Upper lobe of right lung (tissue), 1 donor: Measurements from ENCODE around the gene SIRT4. TPM values are rescaled to one million over a fixed set of nuclear protein-coding genes. Genes with fewer than 3 reads are reported as not detected.

Source experiments
- ATAC-seq: fragments of 200-7000 bp; cut with Tn5 transposase; one replicate; pipeline ENCODE4 v1.9.1; 2020; ENCODE audit warnings: mild to moderate bottlenecking, moderate library complexity
- DNase-seq: peaks from one replicate; pipeline ENCODE4 v3.0.0-alpha.2; 2020
- H3K27ac ChIP-seq: fragments of 200-600 bp; one replicate; pipeline ENCODE4 v1.8.0; 2022
- H3K27me3 ChIP-seq: fragments of 200-600 bp; one replicate; pipeline ENCODE4 v1.8.0; 2022; ENCODE audit warnings: mild to moderate bottlenecking
- H3K36me3 ChIP-seq: fragments of 200-600 bp; one replicate; pipeline ENCODE4 v1.8.0; 2022
- H3K4me1 ChIP-seq: fragments of 200-600 bp; one replicate; pipeline ENCODE4 v1.8.0; 2022
- H3K4me3 ChIP-seq: fragments of 200-600 bp; one replicate; pipeline ENCODE4 v1.8.0; 2022; ENCODE audit warnings: mild to moderate bottlenecking
- H3K9me3 ChIP-seq: fragments of 200-600 bp; one replicate; pipeline ENCODE4 v1.8.0; 2022
- intact Hi-C: fragments of 100-400 bp; cut with DNase I; formaldehyde crosslinking; loops from one replicate; pipeline ENCODE4 v1.11.0; 2022
- total RNA-seq: library from RNA; stranded (reverse); fragmentation: NEBNext Ultra II Directional; extraction: Animal tissue kit (Norgen Biotek cat#: 25700); gene quantifications from one replicate; pipeline ENCODE4 v1.2.1, GENCODE V29; 2021
- TF ChIP-seq, protein P1 (sequence below): fragments of 200-600 bp; IDR thresholded peaks from one replicate; pipeline ENCODE4 v1.8.0; 2022; ENCODE audit warnings: antibody characterized with exemption
- donor health status: DM: no; HTN: yes; CAD: no; lungs with severe emphysema.

The SIRT4 gene
- total RNA-seq, 1 donor from 2014 or later: 2.4 TPM

DNA sequence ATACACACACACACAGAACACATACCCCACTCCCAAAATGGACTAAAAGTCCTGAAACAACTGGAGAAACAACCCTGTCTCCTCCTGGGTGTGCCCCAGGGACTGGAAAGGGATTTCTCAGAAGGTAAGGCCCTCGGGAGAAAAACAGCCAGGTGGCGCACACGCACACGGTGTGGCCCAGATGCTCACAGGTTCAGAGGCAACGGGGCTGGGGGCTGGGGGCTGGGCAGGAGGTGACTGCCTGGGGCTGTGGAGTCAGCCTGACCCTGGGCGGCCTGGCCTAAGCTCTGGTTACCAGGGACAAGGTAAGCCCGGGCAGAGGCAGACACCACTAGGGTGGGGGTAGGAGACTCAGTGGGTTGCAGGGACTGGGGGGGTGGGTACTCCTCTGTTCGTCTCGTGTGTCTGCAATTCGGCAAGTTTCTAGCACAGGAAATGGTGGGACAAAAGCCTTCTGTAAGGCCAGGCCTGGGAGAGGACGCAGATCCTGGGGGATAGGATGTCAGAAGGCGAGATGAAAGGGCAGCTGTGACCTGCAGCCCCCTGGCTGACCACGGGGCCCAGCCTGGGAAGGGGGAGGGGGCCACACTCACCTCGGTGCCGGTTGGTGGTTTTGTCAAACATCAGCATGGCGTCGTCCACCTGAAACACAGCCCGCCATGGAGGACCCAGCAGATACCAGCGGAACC lies 56.4 kb downstream of the SIRT4 start:
- Histone ChIP-seq H3K9me3 (no peaks in the 10 kb centered on the region), H3K4me3 (no peak overlapping the region), H3K27me3 (peaks cover 12% of the 10 kb centered on the region), H3K4me1 (no peaks in the 10 kb centered on the region), H3K27ac (no peak overlapping the region), H3K36me3 (no peaks in the 10 kb centered on the region)
- no peak for DNase-seq
- TF ChIP-seq, protein P1, sequence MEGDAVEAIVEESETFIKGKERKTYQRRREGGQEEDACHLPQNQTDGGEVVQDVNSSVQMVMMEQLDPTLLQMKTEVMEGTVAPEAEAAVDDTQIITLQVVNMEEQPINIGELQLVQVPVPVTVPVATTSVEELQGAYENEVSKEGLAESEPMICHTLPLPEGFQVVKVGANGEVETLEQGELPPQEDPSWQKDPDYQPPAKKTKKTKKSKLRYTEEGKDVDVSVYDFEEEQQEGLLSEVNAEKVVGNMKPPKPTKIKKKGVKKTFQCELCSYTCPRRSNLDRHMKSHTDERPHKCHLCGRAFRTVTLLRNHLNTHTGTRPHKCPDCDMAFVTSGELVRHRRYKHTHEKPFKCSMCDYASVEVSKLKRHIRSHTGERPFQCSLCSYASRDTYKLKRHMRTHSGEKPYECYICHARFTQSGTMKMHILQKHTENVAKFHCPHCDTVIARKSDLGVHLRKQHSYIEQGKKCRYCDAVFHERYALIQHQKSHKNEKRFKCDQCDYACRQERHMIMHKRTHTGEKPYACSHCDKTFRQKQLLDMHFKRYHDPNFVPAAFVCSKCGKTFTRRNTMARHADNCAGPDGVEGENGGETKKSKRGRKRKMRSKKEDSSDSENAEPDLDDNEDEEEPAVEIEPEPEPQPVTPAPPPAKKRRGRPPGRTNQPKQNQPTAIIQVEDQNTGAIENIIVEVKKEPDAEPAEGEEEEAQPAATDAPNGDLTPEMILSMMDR: no peak
- intact Hi-C loops: no loop called here
- no peak for ATAC-seq

DNA sequence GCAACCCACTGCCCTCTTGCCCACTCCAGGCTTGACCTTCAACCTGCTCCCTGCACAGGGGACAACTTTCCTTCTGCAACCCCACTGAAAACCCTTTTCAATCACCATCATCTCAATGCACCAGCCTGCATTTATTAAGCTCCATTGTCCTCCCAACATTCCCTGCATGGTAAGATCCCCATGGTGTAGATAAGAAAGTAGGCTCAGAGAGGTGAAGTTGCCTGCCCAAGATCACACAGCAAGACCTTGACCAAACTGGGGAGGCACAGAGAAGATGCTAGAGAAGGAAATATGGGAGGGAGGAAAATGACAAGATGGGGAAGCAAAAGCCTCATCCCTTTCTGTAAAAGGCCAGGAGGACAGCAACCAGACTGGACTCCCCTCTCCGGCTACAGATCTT lies 57.0 kb downstream of the SIRT4 start:
- TF ChIP-seq, protein P1: no peak
- ATAC-seq: no peak
- intact Hi-C loops: no loop called here
- no peak for DNase-seq
- Histone ChIP-seq H3K27ac (no peak overlapping the region), H3K36me3 (no peaks in the 10 kb centered on the region), H3K27me3 (peaks cover 16% of the 10 kb centered on the region), H3K4me3 (no peak overlapping the region), H3K4me1 (no peaks in the 10 kb centered on the region), H3K9me3 (no peaks in the 10 kb centered on the region)

DNA sequence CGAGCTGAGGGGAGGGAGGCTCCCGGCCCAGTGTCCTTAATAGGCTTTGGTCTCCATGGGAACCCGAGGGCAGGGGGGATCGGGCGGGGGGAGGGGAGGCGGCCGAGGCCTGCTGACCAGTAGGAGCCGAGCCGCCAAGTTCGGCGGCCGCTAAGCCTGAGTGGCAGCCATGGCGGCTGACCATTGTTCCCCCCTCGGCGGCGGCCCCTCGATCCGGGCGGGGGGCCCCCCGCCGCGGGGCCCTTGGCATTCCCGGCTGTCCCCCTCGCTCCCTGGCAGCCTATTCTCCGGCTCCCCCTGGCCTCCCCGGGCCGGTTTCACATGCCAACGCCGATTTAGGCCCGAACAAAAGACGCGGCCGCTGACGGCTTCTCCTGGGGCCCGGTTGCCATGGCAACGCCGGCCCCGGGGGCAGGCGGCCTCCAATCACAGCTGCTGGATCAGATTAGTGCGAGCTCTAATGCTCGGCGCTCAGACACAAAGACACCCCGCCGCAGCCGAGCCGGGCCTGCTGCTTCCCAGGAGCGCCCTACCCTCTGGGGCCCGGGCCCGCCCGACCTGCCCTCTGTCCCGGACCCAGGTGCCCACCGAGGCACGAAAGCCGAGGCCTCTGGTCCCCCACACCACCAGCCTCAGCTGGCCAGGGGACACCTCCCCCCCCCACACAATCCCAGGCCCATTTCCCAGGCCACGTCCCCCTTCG lies 59.5 kb downstream of the SIRT4 start:
- TF ChIP-seq, protein P1: no peak
- no peak for ATAC-seq

More for the DNA sequence above, 59.5 kb downstream of the SIRT4 start:
- H3K4me1 ChIP-seq: no peaks in the 10 kb centered on the region
- no peaks in the 10 kb centered on the region for H3K9me3 ChIP-seq
- H3K27me3 ChIP-seq: peaks cover 16% of the 10 kb centered on the region
- H3K36me3 ChIP-seq: no peaks in the 10 kb centered on the region
- DNase-seq: no peak
- H3K27ac ChIP-seq: no peak overlapping the region
- intact Hi-C loops: loop anchor here (10.0 kb wide), 1 partner anchor 63 kb away; no protein-coding TSS in a partner anchor
- peak overlapping the region; percentile 28 for H3K4me3 ChIP-seq

Other genes starting within 250 kb of the SIRT4 start
- gene RAB35, start 185.6 kb upstream of the SIRT4 start, total RNA-seq: 58.7 TPM
- 77.2 TPM for gene GCN1, start 107.6 kb upstream of the SIRT4 start, total RNA-seq
- gene RPLP0, start 101.2 kb upstream of the SIRT4 start, total RNA-seq: 1,192 TPM
- 105 TPM for gene PXN, start 36.6 kb upstream of the SIRT4 start, total RNA-seq
- 14,226 TPM for gene RNU4-2, start 10.4 kb upstream of the SIRT4 start, total RNA-seq
- 2,477 TPM for gene RNU4-1, start 9.1 kb upstream of the SIRT4 start, total RNA-seq
- gene PLA2G1B, start 25.5 kb downstream of the SIRT4 start, total RNA-seq: 62.2 TPM
- gene MSI1, start 66.8 kb downstream of the SIRT4 start, total RNA-seq: 0.46 TPM
- gene COX6A1, start 135.8 kb downstream of the SIRT4 start, total RNA-seq: 258 TPM
- gene TRIAP1, start 144.1 kb downstream of the SIRT4 start, total RNA-seq: 21.1 TPM
- gene GATC, start 144.1 kb downstream of the SIRT4 start, total RNA-seq: 29.3 TPM
- gene SRSF9, start 167.4 kb downstream of the SIRT4 start, total RNA-seq: 116 TPM
- gene DYNLL1, start 193.8 kb downstream of the SIRT4 start, total RNA-seq: 242 TPM
- gene COQ5, start 226.8 kb downstream of the SIRT4 start, total RNA-seq: 19.6 TPM
- gene RNF10, start 232.0 kb downstream of the SIRT4 start, total RNA-seq: 190 TPM